ENCODE results near the gene UBAC2. TPM values are rescaled to one million over a fixed set of nuclear protein-coding genes. Genes with fewer than 3 reads are reported as not detected.

Gene UBAC2
- total RNA-seq, 1 donor from 2014 or later, result 64.3 TPM

GRCh38 chr13:99374169-99374991, 173.7 kb downstream of the UBAC2 start:
- no peak overlapping the region for H3K27ac Mint-ChIP-seq
- no peak overlapping the region for H3K4me3 Mint-ChIP-seq
- no peaks in the 10 kb centered on the region for H3K9me3 Mint-ChIP-seq
- TF ChIP-seq CTCF (IDR thresholded peaks at IDR 0.05; ENCODE audit: unreplicated experiment), result no peak
- H3K4me1 Mint-ChIP-seq, result no peaks in the 10 kb centered on the region
- H3K27me3 Mint-ChIP-seq (ENCODE audit: low read depth), result no peaks in the 10 kb centered on the region
- peaks cover 40% of the 10 kb centered on the region for H3K36me3 Mint-ChIP-seq
- no peak for DNase-seq (ENCODE audit: low spot score in 2 of 2, unreplicated experiment in 2 of 2)

DNA sequence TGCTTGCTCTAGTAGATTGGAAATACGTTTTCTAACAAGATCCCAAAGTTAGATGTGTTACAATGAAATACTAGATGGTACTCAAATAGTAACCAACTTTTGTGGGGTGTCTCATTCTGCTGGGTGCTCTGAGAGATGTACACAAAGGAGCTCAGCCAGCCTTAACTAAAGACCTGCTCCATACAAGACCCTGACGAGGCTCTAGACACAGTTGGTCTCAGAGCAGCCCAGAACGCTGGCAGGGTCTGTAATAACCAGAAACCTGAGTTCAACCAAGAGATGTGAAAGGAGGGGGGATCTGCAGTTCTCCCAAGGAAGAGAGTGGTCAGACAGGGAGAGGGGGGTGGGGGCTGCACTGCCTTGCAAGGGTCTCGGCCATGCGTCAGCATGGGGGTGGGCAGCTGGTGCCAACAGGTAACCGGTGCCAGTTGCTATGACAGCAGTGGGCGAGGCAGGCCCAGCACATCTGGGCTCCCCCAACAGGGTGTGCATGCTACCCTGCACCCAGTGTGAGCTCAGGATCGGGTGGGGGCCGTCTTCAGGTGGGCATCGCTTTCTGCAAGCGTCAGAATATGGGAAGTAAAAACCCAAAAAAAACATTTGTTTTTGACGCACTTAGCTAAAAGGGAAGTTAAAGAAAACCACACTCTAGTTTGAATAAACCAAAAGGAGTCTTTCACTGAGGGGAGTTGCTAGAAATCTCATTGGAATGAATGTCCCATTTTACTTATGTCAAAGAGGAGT, 174.5 kb downstream of the UBAC2 start:
- no peaks in the 10 kb centered on the region for H3K9me3 Mint-ChIP-seq
- no peak overlapping the region for H3K27ac Mint-ChIP-seq
- no peaks in the 10 kb centered on the region for H3K27me3 Mint-ChIP-seq (ENCODE audit: low read depth)
- no peak for TF ChIP-seq CTCF (IDR thresholded peaks at IDR 0.05; ENCODE audit: unreplicated experiment)
- no peak for DNase-seq (ENCODE audit: low spot score in 2 of 2, unreplicated experiment in 2 of 2)
- H3K4me1 Mint-ChIP-seq, result no peaks in the 10 kb centered on the region
- no peak overlapping the region for H3K4me3 Mint-ChIP-seq
- peaks cover 41% of the 10 kb centered on the region for H3K36me3 Mint-ChIP-seq

DNA sequence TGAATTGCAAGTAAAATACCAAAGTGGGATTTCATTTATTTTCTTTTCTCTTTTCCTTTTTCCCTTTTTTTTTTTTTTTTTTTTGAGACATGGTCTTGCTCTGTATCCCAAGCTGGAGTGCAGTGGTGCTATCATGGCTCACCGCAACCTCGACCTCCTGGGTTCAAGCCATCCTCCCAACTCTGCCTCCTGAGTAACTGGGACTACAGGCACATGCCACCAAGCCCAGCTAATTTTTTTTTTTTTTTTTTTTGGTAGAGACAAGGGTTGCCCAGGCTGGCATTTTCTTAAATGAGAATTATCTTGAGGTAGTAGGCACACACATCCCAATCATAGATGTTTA, 175.1 kb downstream of the UBAC2 start:
- Mint-ChIP-seq H3K9me3 (no peaks in the 10 kb centered on the region), H3K4me1 (no peaks in the 10 kb centered on the region), H3K4me3 (no peak overlapping the region), H3K36me3 (peaks cover 37% of the 10 kb centered on the region), H3K27ac (no peak overlapping the region), H3K27me3 (ENCODE audit: low read depth) (no peaks in the 10 kb centered on the region)
- no peak for DNase-seq (ENCODE audit: low spot score in 2 of 2, unreplicated experiment in 2 of 2)
- TF ChIP-seq CTCF (IDR thresholded peaks at IDR 0.05; ENCODE audit: unreplicated experiment), result no peak

GRCh38 chr13:99376132-99376531, 175.5 kb downstream of the UBAC2 start:
- no peaks in the 10 kb centered on the region for H3K9me3 Mint-ChIP-seq
- no peak for TF ChIP-seq CTCF (IDR thresholded peaks at IDR 0.05; ENCODE audit: unreplicated experiment)
- H3K36me3 Mint-ChIP-seq, result peaks cover 34% of the 10 kb centered on the region
- DNase-seq (ENCODE audit: low spot score in 2 of 2, unreplicated experiment in 2 of 2), result no peak
- H3K4me3 Mint-ChIP-seq, result no peak overlapping the region
- no peaks in the 10 kb centered on the region for H3K4me1 Mint-ChIP-seq
- no peaks in the 10 kb centered on the region for H3K27me3 Mint-ChIP-seq (ENCODE audit: low read depth)
- H3K27ac Mint-ChIP-seq, result no peak overlapping the region

GRCh38 chr13:99376924-99377323, 176.3 kb downstream of the UBAC2 start:
- no peak overlapping the region for H3K27ac Mint-ChIP-seq
- DNase-seq (ENCODE audit: low spot score in 2 of 2, unreplicated experiment in 2 of 2), result no peak
- H3K4me1 Mint-ChIP-seq, result no peaks in the 10 kb centered on the region
- H3K4me3 Mint-ChIP-seq, result no peak overlapping the region
- H3K9me3 Mint-ChIP-seq, result no peaks in the 10 kb centered on the region
- no peak for TF ChIP-seq CTCF (IDR thresholded peaks at IDR 0.05; ENCODE audit: unreplicated experiment)
- H3K27me3 Mint-ChIP-seq (ENCODE audit: low read depth), result no peaks in the 10 kb centered on the region
- H3K36me3 Mint-ChIP-seq, result peaks cover 32% of the 10 kb centered on the region
